HEK293 (cell line): ENCODE data around the gene RCOR3.

Source experiments
- CTCF ChIA-PET: fragments of 350-600 bp; formaldehyde crosslinking; extraction: SDS; loops from one replicate; lab custom pipeline; 2021; ENCODE audit warnings: antibody characterized with exemption; lab: Yijun Ruan, JAX
- POLR2A ChIA-PET: fragments of 300-600 bp; formaldehyde crosslinking; extraction: SDS; loops from one replicate; lab custom pipeline; 2020; ENCODE audit warnings: antibody characterized with exemption, inconsistent platforms; lab: Yijun Ruan, JAX
- H3K27ac ChIP-seq: fragments of 200-500 bp; sonication (Bioruptor generic); 2 replicates; pipeline ENCODE4 v1.5.1; 2014; ENCODE audit warnings: low read depth, low read length, control low read depth, inconsistent platforms; ENCODE audit errors: extremely low read depth
- H3K36me3 ChIP-seq, 2 experiments: fragments of 200-500 bp in 1 of 2; sonication (Bioruptor generic) in 1 of 2; 1 replicate in 1 of 2; 2 replicates in 1 of 2; pipeline ENCODE4 v1.5.1; 2014 to 2017; ENCODE audit warnings: inconsistent platforms in 2 of 2, low read length in 2 of 2; ENCODE audit not compliant: control insufficient read depth in 2 of 2, insufficient read depth in 1 of 2
- H3K4me1 ChIP-seq: fragments of 200-500 bp; sonication (Bioruptor generic); 2 replicates; pipeline ENCODE4 v1.5.1; 2014; ENCODE audit warnings: mild to moderate bottlenecking, low read length, inconsistent platforms; ENCODE audit not compliant: control insufficient read depth, insufficient read depth
- H3K4me3 ChIP-seq: 2 replicates; pipeline ENCODE4 v1.5.1; 2011; ENCODE audit warnings: low read depth, mild to moderate bottlenecking, control low read depth, low read length, moderate library complexity
- H3K9me3 ChIP-seq: fragments of 200-500 bp; sonication (Bioruptor generic); 2 replicates; pipeline ENCODE4 v1.5.1; 2014; ENCODE audit warnings: low read depth, low read length, inconsistent platforms; ENCODE audit not compliant: control insufficient read depth, insufficient read depth
- INSM2 ChIP-seq: fragments of 450-650 bp; formaldehyde crosslinking; IDR thresholded peaks from 2 replicates; pipeline ENCODE4 v1.5.1; 2016; ENCODE audit warnings: missing biosample characterization, missing genetic modification characterization
- SCRT2 ChIP-seq: fragments of 450-650 bp; formaldehyde crosslinking; IDR thresholded peaks from 2 replicates; pipeline ENCODE4 v1.5.1; 2016; ENCODE audit warnings: missing biosample characterization, missing genetic modification characterization
- ZBTB1 ChIP-seq: fragments of 450-650 bp; formaldehyde crosslinking; IDR thresholded peaks from 2 replicates; pipeline ENCODE4 v1.5.1; 2016; ENCODE audit warnings: missing biosample characterization, missing genetic modification characterization
- ZNF114 ChIP-seq: fragments of 450-650 bp; formaldehyde crosslinking; IDR thresholded peaks from 2 replicates; pipeline ENCODE4 v1.5.0; 2017; ENCODE audit warnings: missing biosample characterization, missing genetic modification characterization
- ZNF24 ChIP-seq: fragments of 450-650 bp; formaldehyde crosslinking; IDR thresholded peaks from 2 replicates; pipeline ENCODE4 v1.5.1; 2016; ENCODE audit warnings: missing biosample characterization, missing genetic modification characterization
- ZNF292 ChIP-seq: fragments of 450-650 bp; formaldehyde crosslinking; IDR thresholded peaks from 2 replicates; pipeline ENCODE4 v1.5.1; 2016; ENCODE audit warnings: low read depth, missing biosample characterization, missing genetic modification characterization, borderline replicate concordance

The RCOR3 gene

GRCh38 chr1:211359876-211360275, 100.7 kb downstream of the RCOR3 start:
- ChIA-PET CTCF (interaction anchor here (0.6 to 0.7 kb wide), 2 partner anchors 140 to 955 kb away, joined by 3 read pairs; no protein-coding TSS in a partner anchor), POLR2A (no interaction called here)
- Histone ChIP-seq H3K4me1 (no peaks in the 10 kb centered on the region), H3K36me3 (peaks cover 4 to 34% of the 10 kb centered on the region in 2 experiments; a peak in 2 of 3 replicates), H3K9me3 (no peaks in the 10 kb centered on the region), H3K4me3 (no peak overlapping the region), H3K27ac (no peak overlapping the region)
- TF ChIP-seq SCRT2 (tag by site-specific recombination) (peak; percentile 30; the same call in 1 of the 2 replicates), ZBTB1 (no peak), INSM2 (no peak)

- Histone ChIP-seq H3K4me3 (no peak overlapping the region), H3K36me3 (peaks cover 4 to 40% of the 10 kb centered on the region in 2 experiments; a peak in 2 of 3 replicates), H3K9me3 (no peaks in the 10 kb centered on the region), H3K27ac (no peak overlapping the region), H3K4me1 (no peaks in the 10 kb centered on the region)
- POLR2A ChIA-PET: no interaction called here
- CTCF ChIA-PET: interaction anchor here (0.6 kb wide), 1 partner anchor 10 kb away, joined by 3 read pairs; no protein-coding TSS in a partner anchor
- TF ChIP-seq ZNF292 (tag by site-specific recombination) (no peak), ZNF114 (no peak), ZNF24 (no peak)
These were observed 102.0 kb downstream of the RCOR3 start for GRCh38 chr1:211361202-211361601.
